NCI-H1694 treated with DMSO at 0.1 percent for 48 hours (cell line): ENCODE results near the gene NMRAL1.
A peak's percentile ranks its signal among the peaks of the same experiment; 100 is the strongest.

Experiments used
- DNase-seq: peaks from one replicate; lab custom pipeline; 2025; lab: John Stamatoyannopoulos, UW

NMRAL1 gene

GRCh38 chr16:4426021-4426684 is 48.3 kb downstream of the NMRAL1 start:
- DNase-seq: no peak

- peak; percentile 93 for DNase-seq
Measured at GRCh38 chr16:4425378-4426020, 48.9 kb downstream of the NMRAL1 start, which contains the start of gene DNAJA3. TSS of gene DNAJA3 (plus strand) at chr16:4425868. CDS start at chr16:4425882, 14 bp downstream.

- no peak for DNase-seq
Measured at GRCh38 chr16:4420505-4421105, 53.8 kb downstream of the NMRAL1 start.

GRCh38 chr16:4419402-4419959 is 54.9 kb downstream of the NMRAL1 start:
- DNase-seq: no peak

GRCh38 chr16:4416200-4417032 is 58.0 kb downstream of the NMRAL1 start, which contains the start of gene CORO7:
TSS of gene CORO7 (minus strand) at chr16:4416596. CDS start at chr16:4416518, 78 bp downstream.
- peak; percentile 73 for DNase-seq

GRCh38 chr16:4415538-4416199 is 58.8 kb downstream of the NMRAL1 start:
- DNase-seq: no peak

- DNase-seq: no peak
Measured at GRCh38 chr16:4414187-4414917, 60.1 kb downstream of the NMRAL1 start.

GRCh38 chr16:4412854-4413253 is 61.6 kb downstream of the NMRAL1 start:
- DNase-seq: no peak

- no peak for DNase-seq
Measured at GRCh38 chr16:4412159-4412558, 62.3 kb downstream of the NMRAL1 start.
